Thyroid gland (tissue), 4 donors: ENCODE measurements around the gene MOSPD3. TPM values are rescaled to one million over a fixed set of nuclear protein-coding genes. Genes with fewer than 3 reads are reported as not detected.
A peak's percentile ranks its signal among the peaks of the same experiment; 100 is the strongest.

Source experiments
- DNase-seq, 2 donors: peaks; one replicate each; pipeline ENCODE4 v3.0.0-alpha.2; 2019
- H3K27ac ChIP-seq, 3 donors: fragments of 200-600 bp; sonication (generic); 1 replicate in 2 of 3; 2 replicates in 1 of 3; pipeline ENCODE4 v1.5.1; 2016 to 2019; ENCODE audit warnings: mild to moderate bottlenecking in 1 of 3, moderate library complexity in 1 of 3
- H3K27me3 ChIP-seq: fragments of 200-600 bp; sonication (generic); one replicate; pipeline ENCODE4 v1.5.1; 2019
- H3K36me3 ChIP-seq, 2 donors: fragments of 200-600 bp; sonication (generic); one replicate each; pipeline ENCODE4 v1.5.1; 2016 to 2019
- H3K4me1 ChIP-seq, 2 donors: fragments of 200-600 bp; sonication (generic); one replicate each; pipeline ENCODE4 v1.5.1; 2017 to 2019
- H3K4me3 ChIP-seq, 3 donors: fragments of 200-600 bp; sonication (generic); replicated peaks in 1 of 3; 1 replicate in 2 of 3; 2 replicates in 1 of 3; pipeline ENCODE4 v1.5.1; 2016; ENCODE audit warnings: mild to moderate bottlenecking in 1 of 3
- H3K9me3 ChIP-seq: fragments of 200-600 bp; sonication (generic); one replicate; pipeline ENCODE4 v1.5.1; 2017
- CTCF ChIP-seq, 6 experiments: fragments of 200-600 bp in 3 of 6; fragments of 450-650 bp in 3 of 6; sonication (generic) in 3 of 6; IDR thresholded peaks; one replicate each; pipeline ENCODE4 v1.5.1; 2016 to 2019; ENCODE audit warnings: antibody characterized with exemption in 6 of 6, mild to moderate bottlenecking in 2 of 6, inconsistent platforms in 1 of 6, moderate library complexity in 1 of 6
- POLR2A ChIP-seq, 2 donors: fragments of 450-650 bp; IDR thresholded peaks; one replicate each; pipeline ENCODE4 v1.6.1; 2017; ENCODE audit warnings: antibody characterized with exemption in 2 of 2, mild to moderate bottlenecking in 2 of 2, moderate library complexity in 1 of 2
- WGBS, 2 donors: methylation state at CpG; one replicate each; pipeline ENCODE4 v1.1.5; 2017; 5-methylcytosine and 5-hydroxymethylcytosine counted together
- intact Hi-C: fragments of 100-400 bp; cut with DNase I; formaldehyde crosslinking; loops from one replicate; pipeline ENCODE4 v1.15.1; 2023
- total RNA-seq, 4 donors: library from RNA; depleted of rRNA; stranded (reverse); fragments of >200 nt; gene quantifications; one replicate each; pipeline ENCODE4 v1.2.3, GENCODE V29; 2016

Gene MOSPD3
- total RNA-seq, 4 donors from 2014 or later, result 9.1 to 22.7 (median 12.3) TPM

- intact Hi-C loops, result no loop called here
- WGBS, 2 donors, result 91 to 93% methylated on average over 11 to 12 of the region's 12 CpGs
These were observed 6.0 kb upstream of the MOSPD3 start for GRCh38 chr7:100606313-100606712.

GRCh38 chr7:100607111-100607510, 5.2 kb upstream of the MOSPD3 start:
- 86 to 87% methylated on average over 8 of the region's 8 CpGs for WGBS, 2 donors
- Histone ChIP-seq H3K27ac (no peak overlapping the region), H3K4me3 (no peak overlapping the region), H3K36me3 (no peaks in the 10 kb centered on the region), H3K9me3 (no peaks in the 10 kb centered on the region), H3K27me3 (no peaks in the 10 kb centered on the region), H3K4me1 (peaks cover 7% of the 10 kb centered on the region in 2 donors)
- DNase-seq, result no peak
- TF ChIP-seq CTCF (IDR thresholded peaks at IDR 0.05) (no peak), POLR2A (IDR thresholded peaks at IDR 0.05) (no peak)
- intact Hi-C loops, result no loop called here

More at GRCh38 chr7:100606313-100606712, 6.0 kb upstream of the MOSPD3 start:
- Histone ChIP-seq H3K9me3 (no peaks in the 10 kb centered on the region), H3K27ac (no peak overlapping the region), H3K36me3 (no peaks in the 10 kb centered on the region), H3K27me3 (no peaks in the 10 kb centered on the region), H3K4me1 (peaks cover 7% of the 10 kb centered on the region in 2 donors), H3K4me3 (no peak overlapping the region)
- no peak for TF ChIP-seq CTCF (IDR thresholded peaks at IDR 0.05)
- no peak for TF ChIP-seq POLR2A (IDR thresholded peaks at IDR 0.05)
- no peak for DNase-seq

- no peak for TF ChIP-seq CTCF (IDR thresholded peaks at IDR 0.05)
- TF ChIP-seq POLR2A (IDR thresholded peaks at IDR 0.05), result no peak
- DNase-seq, result no peak
- no peak overlapping the region for H3K27ac ChIP-seq
- H3K9me3 ChIP-seq, result no peaks in the 10 kb centered on the region
- H3K36me3 ChIP-seq, result no peaks in the 10 kb centered on the region
- H3K4me1 ChIP-seq, result peaks cover 13 to 16% of the 10 kb centered on the region in 2 donors
- WGBS, 2 donors, result 96 to 98% methylated on average over 5 of the region's 5 CpGs
- no peak overlapping the region for H3K4me3 ChIP-seq
- no peaks in the 10 kb centered on the region for H3K27me3 ChIP-seq
- intact Hi-C loops, result no loop called here
These were observed 2.4 kb upstream of the MOSPD3 start for GRCh38 chr7:100609958-100610357.

DNA sequence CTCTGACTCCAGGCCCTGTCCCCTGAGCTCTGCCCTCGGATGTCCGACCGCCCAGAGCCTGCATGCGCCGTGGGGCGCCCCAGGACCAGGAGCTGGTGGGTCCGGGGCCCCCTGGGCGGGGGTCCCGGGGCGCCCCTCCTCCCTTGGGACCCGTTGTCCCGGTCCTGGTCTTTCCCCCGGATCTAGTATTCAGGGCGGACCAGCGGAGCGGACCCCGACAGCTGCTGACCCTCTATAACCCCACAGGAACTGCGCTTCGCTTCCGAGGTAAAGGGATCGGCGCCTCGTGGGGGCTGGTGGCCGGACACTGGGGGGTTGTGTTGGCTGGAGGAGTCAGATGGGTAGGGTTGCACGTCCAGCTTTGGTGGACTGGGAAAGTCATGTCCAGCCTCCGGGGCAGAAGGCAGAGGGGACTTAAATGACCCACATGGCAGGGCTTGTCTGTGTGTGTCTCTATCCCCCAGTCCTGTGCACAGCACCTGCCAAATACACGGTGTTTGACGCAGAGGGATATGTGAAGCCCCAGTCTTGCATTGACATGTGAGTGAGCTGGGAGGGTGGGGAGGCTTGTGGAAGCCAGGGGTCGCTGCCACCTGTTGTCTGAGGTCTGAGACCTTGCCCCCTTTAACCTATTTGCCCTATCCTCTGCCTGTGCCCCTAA, 520 bp downstream of the MOSPD3 start:
- Histone ChIP-seq H3K27me3 (no peaks in the 10 kb centered on the region), H3K27ac (peak overlapping the region in 2 of 3 donors; percentile 80 to 97), H3K9me3 (no peaks in the 10 kb centered on the region), H3K36me3 (no peaks in the 10 kb centered on the region), H3K4me1 (peaks cover 8 to 12% of the 10 kb centered on the region in 2 donors), H3K4me3 (peak overlapping the region; percentile 45 to 89 (median 77))
- WGBS, 2 donors, result 5 to 6% methylated on average over 12 of the region's 29 CpGs
- intact Hi-C loops, result no loop called here
- TF ChIP-seq CTCF (IDR thresholded peaks at IDR 0.05) (no peak), POLR2A (IDR thresholded peaks at IDR 0.05) (no peak)
- peak in 1 of 2 donors; percentile 6 for DNase-seq

DNA sequence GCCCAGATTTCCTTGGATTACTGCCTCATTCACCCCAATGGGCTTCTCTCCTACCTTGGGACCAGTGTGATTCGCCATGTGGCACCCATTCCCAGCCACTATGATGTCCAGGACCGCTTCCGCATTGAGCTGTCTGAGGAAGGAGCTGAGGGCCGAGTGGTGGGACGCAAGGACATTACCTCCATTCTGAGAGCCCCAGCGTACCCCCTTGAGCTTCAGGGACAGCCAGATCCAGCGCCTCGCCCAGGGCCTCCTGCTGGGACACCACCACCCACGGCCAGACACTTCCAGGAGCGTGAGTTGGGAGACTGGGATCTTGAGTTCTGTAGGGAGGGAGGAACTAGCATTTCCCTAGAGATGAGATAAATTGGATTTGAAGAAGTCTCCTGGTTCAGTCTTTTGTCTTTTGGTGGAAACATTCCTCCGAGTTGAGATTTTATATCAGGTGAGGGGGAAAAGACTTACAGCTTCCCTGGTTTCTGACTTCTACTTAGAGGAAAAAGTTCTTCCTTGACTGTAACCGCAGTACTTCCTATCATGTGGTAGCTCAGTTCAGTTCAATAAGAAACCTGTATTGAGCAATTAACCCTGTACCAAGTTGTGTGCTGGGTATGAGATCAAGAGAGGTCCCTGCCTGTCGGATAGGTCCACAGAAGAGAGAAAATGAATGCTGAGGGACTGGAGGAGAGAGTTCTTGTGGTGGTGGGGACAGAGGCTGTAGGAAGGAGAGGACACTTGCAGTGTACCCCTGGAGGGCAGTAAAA, 1.3 kb downstream of the MOSPD3 start:
- WGBS, 2 donors, result 91 to 94% methylated on average over 13 of the region's 13 CpGs
- Histone ChIP-seq H3K4me1 (peaks cover 8 to 12% of the 10 kb centered on the region in 2 donors), H3K36me3 (no peaks in the 10 kb centered on the region), H3K27ac (no peak overlapping the region), H3K9me3 (no peaks in the 10 kb centered on the region), H3K27me3 (no peaks in the 10 kb centered on the region), H3K4me3 (no peak overlapping the region)
- no peak for DNase-seq
- intact Hi-C loops, result no loop called here
- TF ChIP-seq CTCF (IDR thresholded peaks at IDR 0.05), result no peak
- TF ChIP-seq POLR2A (IDR thresholded peaks at IDR 0.05), result no peak
